PC-3 (cell line): Measurements from ENCODE around the gene CAMTA1.

ENCODE experiments used
- EZH2 ChIP-seq: fragments of 300-600 bp; sonication (generic); IDR thresholded peaks from one replicate; pipeline ENCODE4 v1.6.1; 2017; ENCODE audit warnings: antibody characterized with exemption, mild to moderate bottlenecking, low read length; ENCODE audit not compliant: unreplicated experiment
- EZH2phosphoT487 ChIP-seq: fragments of 300-600 bp; sonication (generic); IDR thresholded peaks from 2 replicates; pipeline ENCODE4 v1.6.1; 2018; ENCODE audit warnings: mild to moderate bottlenecking, antibody characterized with exemption, low read length, borderline replicate concordance
- TF ChIP-seq, protein P1 (sequence below): fragments of 300-600 bp; sonication (generic); conservative IDR thresholded peaks from 2 replicates; pipeline ENCODE4 v1.5.1; 2017; ENCODE audit warnings: antibody characterized with exemption, low read depth, mild to moderate bottlenecking, low read length

DNA sequence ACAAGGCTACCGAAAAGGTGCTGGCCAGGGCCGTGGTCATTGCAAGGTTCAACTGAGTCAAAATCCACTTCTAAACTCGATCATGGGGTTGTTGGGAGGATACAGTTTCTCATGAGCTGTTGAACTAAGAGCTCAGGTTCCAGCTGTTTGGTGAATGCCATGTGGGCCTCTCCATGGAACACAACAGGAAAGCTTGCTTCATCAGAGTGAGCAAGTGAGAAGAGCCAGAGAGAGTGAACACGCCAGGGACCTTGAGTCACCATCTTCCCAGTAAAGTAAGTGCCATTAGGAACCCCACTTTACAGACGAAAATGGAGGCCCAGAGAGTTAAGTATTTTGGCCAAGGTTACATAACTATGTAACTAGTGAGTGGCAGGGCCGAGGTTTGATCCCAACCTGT is 510.7 kb downstream of the CAMTA1 start:
- TF ChIP-seq EZH2phosphoT487 (no peak), EZH2 (no peak)
- TF ChIP-seq, protein P1, sequence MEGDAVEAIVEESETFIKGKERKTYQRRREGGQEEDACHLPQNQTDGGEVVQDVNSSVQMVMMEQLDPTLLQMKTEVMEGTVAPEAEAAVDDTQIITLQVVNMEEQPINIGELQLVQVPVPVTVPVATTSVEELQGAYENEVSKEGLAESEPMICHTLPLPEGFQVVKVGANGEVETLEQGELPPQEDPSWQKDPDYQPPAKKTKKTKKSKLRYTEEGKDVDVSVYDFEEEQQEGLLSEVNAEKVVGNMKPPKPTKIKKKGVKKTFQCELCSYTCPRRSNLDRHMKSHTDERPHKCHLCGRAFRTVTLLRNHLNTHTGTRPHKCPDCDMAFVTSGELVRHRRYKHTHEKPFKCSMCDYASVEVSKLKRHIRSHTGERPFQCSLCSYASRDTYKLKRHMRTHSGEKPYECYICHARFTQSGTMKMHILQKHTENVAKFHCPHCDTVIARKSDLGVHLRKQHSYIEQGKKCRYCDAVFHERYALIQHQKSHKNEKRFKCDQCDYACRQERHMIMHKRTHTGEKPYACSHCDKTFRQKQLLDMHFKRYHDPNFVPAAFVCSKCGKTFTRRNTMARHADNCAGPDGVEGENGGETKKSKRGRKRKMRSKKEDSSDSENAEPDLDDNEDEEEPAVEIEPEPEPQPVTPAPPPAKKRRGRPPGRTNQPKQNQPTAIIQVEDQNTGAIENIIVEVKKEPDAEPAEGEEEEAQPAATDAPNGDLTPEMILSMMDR, result no peak
